ENCODE data around the gene SETDB2. TPM values are rescaled to one million over a fixed set of nuclear protein-coding genes. Genes with fewer than 3 reads are reported as not detected.
"Not testable (repeated sequence)": the region's sequence is repeated elsewhere in the genome, so short reads cannot be mapped to it uniquely, and the experiment has no call there.

The SETDB2 gene
- polyA plus RNA-seq, 4 donors, result 13.3 to 22.4 (median 21.2) TPM

- DNase-seq (ENCODE audit: low read depth in 4 of 4, low spot score in 3 of 4), result no peak
These were observed 15.5 kb downstream of the SETDB2 start for GRCh38 chr13:49459580-49459979.

GRCh38 chr13:49464085-49464484 is 20.0 kb downstream of the SETDB2 start:
- no peak for DNase-seq (ENCODE audit: low read depth in 4 of 4, low spot score in 3 of 4)

DNA sequence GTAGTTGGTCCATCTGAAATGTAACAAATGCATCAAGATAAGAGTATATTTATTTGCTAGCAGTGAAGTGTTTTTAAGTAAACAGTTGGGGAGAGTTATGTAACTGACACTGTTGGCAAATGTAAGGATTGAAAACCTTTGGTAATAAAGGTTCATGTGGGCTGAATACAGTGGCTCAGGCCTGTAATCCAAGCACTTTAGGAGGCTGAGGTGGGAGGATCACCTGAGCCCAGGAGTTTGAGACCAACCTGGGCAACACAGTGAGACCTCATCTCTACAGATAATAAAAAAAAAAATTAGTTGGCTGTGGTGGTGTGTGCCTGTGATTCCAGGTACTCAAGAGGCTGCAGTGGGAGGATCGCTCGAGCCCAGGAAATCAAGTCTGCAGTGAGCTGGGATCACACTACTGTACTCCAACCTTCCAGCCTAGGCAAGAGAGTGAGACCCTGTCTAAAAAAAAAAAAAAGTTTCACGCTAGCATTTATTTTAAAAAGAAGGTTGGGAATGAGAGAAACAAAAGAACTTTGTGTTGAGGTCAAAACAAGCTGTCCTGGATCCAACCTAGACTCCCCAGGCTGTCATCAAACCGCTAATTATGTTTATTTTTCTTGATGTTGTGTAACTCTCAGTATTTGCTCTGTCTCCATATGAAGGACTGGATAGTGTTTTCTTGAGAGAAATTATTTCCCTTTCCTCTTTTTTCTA is 20.7 kb downstream of the SETDB2 start:
- DNase-seq (ENCODE audit: low read depth in 4 of 4, low spot score in 3 of 4), result no peak

GRCh38 chr13:49466292-49466838 is 22.3 kb downstream of the SETDB2 start:
- peak; percentile 14 to 43 (median 29) for DNase-seq (ENCODE audit: low read depth in 4 of 4, low spot score in 3 of 4)

DNA sequence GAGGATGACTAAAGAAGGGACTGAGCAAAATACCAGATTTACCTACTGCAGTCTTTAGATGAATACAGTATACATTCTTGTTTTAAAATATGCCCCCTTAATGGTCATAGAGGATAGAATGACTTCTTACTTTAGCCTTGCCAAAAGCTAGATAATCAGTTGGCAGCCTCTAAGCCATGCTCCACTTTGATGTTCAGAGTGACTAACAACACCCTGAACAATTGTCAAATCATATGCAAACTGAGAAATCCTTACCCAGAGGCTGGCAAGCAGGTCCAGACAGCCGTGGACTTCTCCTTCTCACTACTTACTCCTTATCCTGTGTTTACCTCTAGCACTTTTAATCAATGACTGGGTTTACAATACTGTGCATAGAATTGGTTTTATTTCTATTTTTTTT is 28.1 kb downstream of the SETDB2 start:
- DNase-seq (ENCODE audit: low read depth in 4 of 4, low spot score in 3 of 4), result no peak

DNA sequence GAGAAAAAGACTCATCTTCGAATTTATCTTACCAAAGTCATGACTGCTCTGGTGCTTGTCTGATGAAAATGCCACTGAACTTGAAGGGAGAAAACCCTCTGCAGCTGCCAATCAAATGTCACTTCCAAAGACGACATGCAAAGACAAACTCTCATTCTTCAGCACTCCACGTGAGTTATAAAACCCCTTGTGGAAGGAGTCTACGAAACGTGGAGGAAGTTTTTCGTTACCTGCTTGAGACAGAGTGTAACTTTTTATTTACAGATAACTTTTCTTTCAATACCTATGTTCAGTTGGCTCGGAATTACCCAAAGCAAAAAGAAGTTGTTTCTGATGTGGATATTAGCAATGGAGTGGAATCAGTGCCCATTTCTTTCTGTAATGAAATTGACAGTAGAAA is 32.5 kb downstream of the SETDB2 start:
- no peak for DNase-seq (ENCODE audit: low read depth in 4 of 4, low spot score in 3 of 4)

DNA sequence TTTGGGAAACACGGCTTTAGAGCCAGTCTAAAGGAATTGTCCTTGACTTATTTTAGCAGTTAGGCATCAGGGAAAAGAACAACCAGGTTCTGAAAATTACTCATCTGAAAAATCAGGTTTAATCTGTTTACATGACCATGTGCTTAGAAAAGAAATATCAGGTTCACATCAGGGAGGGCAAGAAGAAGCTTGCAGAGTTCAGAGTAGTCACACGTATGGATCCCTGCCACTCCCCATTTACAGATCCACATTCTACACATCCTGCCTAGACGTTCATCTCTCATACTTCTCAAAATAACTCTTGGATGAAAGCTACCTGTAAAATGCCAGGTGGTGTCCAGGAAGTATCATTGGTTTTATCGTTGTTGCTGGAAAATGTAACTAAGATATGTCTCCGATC is 37.7 kb downstream of the SETDB2 start:
- no peak for DNase-seq (ENCODE audit: low read depth in 4 of 4, low spot score in 3 of 4)

DNA sequence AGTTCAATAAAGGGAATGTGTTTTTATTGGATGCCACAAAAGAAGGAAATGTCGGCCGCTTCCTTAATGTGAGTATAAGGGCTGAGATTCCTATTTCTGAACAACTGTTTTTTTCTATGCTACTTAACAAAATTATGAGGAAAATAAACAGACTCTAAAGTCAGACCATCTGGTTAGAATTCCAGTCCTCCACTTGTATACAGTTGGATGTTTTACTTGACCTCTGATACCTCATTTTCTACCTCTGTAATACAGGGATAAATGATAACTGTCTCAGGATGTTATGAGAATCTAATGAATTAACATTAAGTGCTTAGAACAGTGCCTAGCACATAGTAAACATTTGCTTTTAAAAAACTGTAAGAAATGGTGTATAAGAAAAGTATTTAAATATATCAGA is 44.5 kb downstream of the SETDB2 start:
- DNase-seq (ENCODE audit: low read depth in 4 of 4, low spot score in 3 of 4), result no peak

DNA sequence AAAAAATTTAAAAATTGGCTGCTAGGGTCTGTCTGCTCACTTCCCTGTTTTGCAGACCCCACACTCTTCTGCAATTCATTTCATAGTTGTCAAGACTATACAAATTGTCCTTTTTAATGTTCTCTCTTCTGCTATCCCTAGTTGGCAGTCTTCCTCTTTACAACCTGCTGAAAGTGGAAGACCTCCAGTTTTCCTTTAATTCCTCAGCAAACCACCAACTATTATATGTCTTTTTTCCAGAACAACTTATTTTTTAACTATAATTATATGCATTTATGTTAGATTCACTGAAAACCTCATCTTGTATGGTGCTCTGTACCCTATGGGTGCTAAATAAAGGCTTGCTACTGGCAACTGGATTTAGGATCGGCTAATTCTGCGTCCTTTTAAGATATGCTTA is 50.6 kb downstream of the SETDB2 start:
- no peak for DNase-seq (ENCODE audit: low read depth in 4 of 4, low spot score in 3 of 4)

- DNase-seq (ENCODE audit: low read depth in 4 of 4, low spot score in 3 of 4), result peak; percentile 45 to 46 (median 46)
These were observed 52.0 kb downstream of the SETDB2 start, which contains the start of gene PHF11 for GRCh38 chr13:49495783-49496762. PHF11 (plus strand) TSS chr13:49495953; CDS start chr13:49496002, 49 bp downstream.

GRCh38 chr13:49496837-49497236 is 52.8 kb downstream of the SETDB2 start:
- not testable (repeated sequence) for DNase-seq (ENCODE audit: low read depth in 4 of 4, low spot score in 3 of 4)

DNA sequence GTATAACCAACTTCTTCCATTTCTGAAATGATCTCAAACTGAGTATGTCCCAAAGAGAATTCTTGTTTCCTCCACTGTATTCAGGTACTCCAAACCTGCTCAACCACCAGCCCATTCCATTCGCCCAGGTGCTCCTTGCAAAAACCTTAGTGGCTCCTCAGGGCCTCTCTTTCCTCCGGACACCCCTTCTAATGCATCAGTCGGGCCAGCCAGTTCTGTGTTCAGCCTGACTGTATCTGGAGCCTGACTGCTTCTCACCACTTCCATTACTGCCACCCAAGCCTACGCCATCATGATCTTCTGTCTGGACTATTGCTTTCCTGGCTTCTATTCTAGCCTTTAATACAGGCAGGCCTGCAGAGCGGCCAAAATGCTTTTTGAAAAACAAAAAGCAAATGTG is 53.2 kb downstream of the SETDB2 start:
- DNase-seq (ENCODE audit: low read depth in 4 of 4, low spot score in 3 of 4), result no peak

GRCh38 chr13:49498206-49498605 is 54.1 kb downstream of the SETDB2 start:
- no peak for DNase-seq (ENCODE audit: low read depth in 4 of 4, low spot score in 3 of 4)

GRCh38 chr13:49499889-49500660 is 56.0 kb downstream of the SETDB2 start:
- DNase-seq (ENCODE audit: low read depth in 4 of 4, low spot score in 3 of 4), result no peak

DNA sequence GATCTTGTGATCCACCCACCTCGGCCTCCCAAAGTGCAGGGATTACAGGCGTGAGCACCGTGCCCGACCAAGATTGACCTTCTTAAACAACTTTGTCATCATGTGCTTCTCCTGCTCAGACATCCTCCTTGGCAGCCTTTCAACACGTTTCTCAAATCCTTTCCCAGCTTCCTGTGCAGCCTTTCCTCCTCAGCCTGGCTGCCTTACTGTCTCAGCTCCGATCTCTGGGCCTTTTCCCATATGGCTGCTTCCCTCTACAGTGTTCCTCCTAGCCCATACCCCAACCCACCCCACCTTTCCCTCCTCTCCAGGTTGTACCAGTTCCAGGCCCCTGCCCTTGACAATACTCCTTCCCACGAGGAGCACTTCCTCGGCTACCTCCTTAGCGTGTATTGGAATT is 58.9 kb downstream of the SETDB2 start:
- DNase-seq (ENCODE audit: low read depth in 4 of 4, low spot score in 3 of 4), result no peak

DNA sequence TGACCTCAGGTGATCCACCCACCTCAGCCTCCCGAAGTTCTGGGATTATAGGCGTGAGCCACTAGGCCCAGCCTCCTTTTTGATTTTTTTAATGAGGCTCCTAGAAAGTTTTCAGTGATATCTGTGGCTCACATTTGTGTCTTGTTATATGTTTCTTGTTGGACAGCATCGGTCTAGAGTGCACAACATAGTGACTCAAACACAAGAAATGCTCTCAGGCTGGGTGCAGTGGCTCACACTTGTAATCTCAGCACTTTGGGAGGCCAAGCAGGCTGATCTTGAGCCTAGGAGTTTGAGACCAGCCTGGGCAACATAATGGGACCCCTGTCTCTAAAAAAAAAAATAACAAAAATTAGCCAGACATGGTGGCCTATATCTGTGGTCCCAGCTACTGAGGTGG is 59.9 kb downstream of the SETDB2 start:
- no peak for DNase-seq (ENCODE audit: low read depth in 4 of 4, low spot score in 3 of 4)

DNA sequence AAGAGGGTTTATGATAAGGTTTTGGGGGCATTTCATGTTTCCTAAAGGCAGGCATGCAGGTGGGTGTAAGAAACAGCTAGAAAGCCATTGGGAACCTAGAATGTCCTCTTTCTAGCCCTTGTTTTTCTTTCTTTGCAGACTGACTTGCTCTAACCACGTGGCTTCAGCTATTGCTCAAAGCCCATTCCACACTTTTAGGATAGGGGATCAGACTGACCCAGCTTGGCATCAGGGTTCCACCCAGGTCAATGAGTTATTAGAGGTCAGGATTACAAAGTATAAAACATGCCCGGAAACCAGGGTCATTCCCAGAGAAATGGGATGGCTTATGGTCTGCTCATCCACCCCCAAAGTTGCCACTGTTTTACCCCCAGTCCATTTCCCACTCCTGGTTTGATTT is 68.5 kb downstream of the SETDB2 start:
- DNase-seq (ENCODE audit: low read depth in 4 of 4, low spot score in 3 of 4), result no peak

GRCh38 chr13:49516467-49516866 is 72.4 kb downstream of the SETDB2 start:
- no peak for DNase-seq (ENCODE audit: low read depth in 4 of 4, low spot score in 3 of 4)

DNA sequence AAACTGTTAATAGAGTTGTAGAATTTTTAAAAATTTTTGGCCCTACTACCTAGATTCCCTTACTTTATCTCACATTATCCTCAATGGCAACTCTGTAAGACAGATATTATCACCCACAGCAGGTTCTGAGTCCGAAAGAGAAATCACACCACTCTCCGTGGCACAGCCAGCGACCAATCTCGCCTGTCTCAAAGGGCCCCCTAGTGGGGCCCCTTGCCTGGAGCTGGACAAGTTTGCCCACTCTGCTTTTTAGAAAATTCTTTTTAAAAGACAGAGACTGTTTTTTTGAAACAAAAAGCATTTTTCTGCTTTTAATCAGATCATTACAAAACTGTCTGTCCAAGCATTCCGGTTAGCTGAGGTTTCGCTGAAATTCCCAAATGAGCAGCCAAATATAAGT is 73.4 kb downstream of the SETDB2 start:
- no peak for DNase-seq (ENCODE audit: low read depth in 4 of 4, low spot score in 3 of 4)

- no peak for DNase-seq (ENCODE audit: low read depth in 4 of 4, low spot score in 3 of 4)
These were observed 77.2 kb downstream of the SETDB2 start for GRCh38 chr13:49521224-49521623.

Measured in left renal pelvis (tissue), 4 donors.